GM06990 (cell line): Measurements from ENCODE around the gene RAB9A.

Experiments
- DNase-seq: peaks from one replicate; pipeline ENCODE4 v3.0.0-alpha.2; 2011; ENCODE audit not compliant: insufficient read length; ENCODE audit errors: extremely low read depth
- H3K27me3 ChIP-seq: replicated peaks from 2 replicates; pipeline ENCODE4 v1.6.0; 2011; ENCODE audit warnings: low read length; ENCODE audit not compliant: control insufficient read depth, insufficient read depth
- H3K36me3 ChIP-seq: 2 replicates; pipeline ENCODE4 v1.5.1; 2011; ENCODE audit warnings: low read length; ENCODE audit not compliant: control insufficient read depth, insufficient read depth
- H3K4me3 ChIP-seq: replicated peaks from 2 replicates; pipeline ENCODE4 v1.5.1; 2011; ENCODE audit warnings: low read depth, mild to moderate bottlenecking, control low read depth, low read length
- TF ChIP-seq, protein P1 (sequence below): IDR thresholded peaks from 2 replicates; pipeline ENCODE4 v1.5.1; 2011; ENCODE audit warnings: low read length, control low read depth, mild to moderate bottlenecking, inconsistent platforms; ENCODE audit not compliant: insufficient read depth, poor library complexity, severe bottlenecking

The RAB9A gene

DNA sequence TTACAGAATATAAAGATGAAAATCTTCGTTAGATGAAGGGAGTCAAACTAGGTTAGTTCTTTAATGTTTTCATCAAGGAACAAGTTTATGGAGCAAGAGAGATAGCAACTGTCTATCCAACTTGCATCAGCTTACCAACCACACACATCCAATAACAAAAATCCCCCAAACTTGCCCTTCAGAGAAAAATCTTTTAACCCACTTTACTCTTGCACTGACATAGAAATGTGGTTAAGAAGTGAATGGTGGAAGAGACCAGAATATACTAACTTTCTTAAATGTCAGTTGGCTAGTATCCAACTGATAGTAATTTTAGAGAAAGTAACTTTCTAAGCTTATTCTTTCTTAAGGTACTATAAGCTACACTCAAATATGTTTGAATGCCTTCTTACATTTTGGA is 1.7 kb upstream of the RAB9A start:
- H3K27me3 ChIP-seq: no peaks in the 10 kb centered on the region
- H3K36me3 ChIP-seq: no peaks in the 10 kb centered on the region
- TF ChIP-seq, protein P1, sequence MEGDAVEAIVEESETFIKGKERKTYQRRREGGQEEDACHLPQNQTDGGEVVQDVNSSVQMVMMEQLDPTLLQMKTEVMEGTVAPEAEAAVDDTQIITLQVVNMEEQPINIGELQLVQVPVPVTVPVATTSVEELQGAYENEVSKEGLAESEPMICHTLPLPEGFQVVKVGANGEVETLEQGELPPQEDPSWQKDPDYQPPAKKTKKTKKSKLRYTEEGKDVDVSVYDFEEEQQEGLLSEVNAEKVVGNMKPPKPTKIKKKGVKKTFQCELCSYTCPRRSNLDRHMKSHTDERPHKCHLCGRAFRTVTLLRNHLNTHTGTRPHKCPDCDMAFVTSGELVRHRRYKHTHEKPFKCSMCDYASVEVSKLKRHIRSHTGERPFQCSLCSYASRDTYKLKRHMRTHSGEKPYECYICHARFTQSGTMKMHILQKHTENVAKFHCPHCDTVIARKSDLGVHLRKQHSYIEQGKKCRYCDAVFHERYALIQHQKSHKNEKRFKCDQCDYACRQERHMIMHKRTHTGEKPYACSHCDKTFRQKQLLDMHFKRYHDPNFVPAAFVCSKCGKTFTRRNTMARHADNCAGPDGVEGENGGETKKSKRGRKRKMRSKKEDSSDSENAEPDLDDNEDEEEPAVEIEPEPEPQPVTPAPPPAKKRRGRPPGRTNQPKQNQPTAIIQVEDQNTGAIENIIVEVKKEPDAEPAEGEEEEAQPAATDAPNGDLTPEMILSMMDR: no peak
- no peak for DNase-seq
- H3K4me3 ChIP-seq: no peak overlapping the region

DNA sequence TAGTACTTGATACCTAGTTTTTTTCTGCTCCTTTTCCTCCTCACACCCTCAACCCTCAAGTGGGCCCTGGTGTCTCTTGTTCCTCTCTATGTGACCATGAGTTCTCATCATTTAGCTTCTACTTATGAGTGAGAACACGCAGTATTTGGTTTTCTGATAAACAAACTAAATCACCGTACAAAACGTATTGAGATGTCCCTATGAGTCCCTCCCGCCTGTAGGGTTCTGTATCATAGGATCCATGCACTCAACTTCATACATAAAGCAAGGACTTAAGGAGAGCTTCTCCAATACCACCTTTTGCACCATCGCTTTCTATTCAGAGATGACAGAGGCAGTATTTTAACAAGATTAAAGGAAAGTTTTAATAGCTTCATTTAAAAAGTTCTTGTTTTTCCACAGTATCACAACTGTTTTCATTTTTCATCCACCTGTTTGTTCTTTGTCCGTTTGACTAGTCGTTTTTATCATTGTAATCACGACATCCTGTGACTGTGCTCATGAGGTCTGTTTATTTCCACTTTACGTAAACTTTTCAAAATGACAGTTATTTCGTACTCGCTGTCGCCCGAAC is 457 bp upstream of the RAB9A start:
- no peak for DNase-seq
- TF ChIP-seq, protein P1: no peak
- no peaks in the 10 kb centered on the region for H3K36me3 ChIP-seq
- H3K27me3 ChIP-seq: no peaks in the 10 kb centered on the region
- H3K4me3 ChIP-seq: peak overlapping the region; percentile 72

DNA sequence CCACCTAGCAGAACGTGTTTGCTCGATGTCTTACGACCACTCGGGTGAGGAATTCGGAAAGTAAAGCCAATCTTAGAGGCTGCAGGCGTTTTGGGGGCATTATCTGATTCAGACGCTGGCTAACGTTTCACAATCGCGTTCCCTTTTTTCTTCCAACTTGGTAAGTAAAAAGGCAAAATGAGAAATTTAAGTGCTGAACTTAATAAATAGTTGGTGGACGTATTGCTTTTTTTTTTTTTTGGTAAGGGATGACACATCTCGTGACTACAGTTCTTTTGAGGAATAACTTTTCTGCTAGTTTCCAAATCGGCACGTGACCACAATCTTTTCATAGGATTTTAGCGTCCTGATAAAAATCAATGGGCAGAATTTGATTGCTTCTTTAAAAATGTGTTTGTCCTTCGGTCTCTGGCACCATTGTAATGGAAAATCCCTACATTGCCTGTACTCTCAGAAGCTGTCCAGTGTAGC is 848 bp downstream of the RAB9A start:
- DNase-seq: no peak

DNA sequence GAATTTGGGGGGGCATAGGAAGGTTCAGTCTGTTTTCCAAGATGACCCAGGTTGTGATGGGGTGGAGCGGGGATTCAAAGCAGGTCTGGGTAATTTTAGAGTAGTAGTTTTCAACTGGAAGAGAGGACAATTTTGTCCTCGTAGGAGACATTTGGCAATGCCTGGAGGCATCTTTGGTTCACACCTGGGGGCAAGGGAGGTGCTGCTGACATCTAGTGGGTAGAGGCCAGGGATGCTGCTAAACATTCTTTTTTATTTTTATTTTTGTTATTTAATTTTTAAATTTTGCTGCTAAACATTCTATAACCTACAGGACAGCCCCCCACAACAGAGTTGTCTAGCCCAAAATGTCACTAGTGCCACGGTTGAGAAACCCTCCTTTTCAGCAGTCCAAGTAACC is 1.9 kb downstream of the RAB9A start:
- H3K36me3 ChIP-seq: peaks cover 1% of the 10 kb centered on the region; the same call in 1 of the 2 replicates
- TF ChIP-seq, protein P1: peak; percentile 52
- H3K27me3 ChIP-seq: no peaks in the 10 kb centered on the region
- no peak for DNase-seq
- peak overlapping the region; percentile 72 for H3K4me3 ChIP-seq

More for the DNA sequence above, 848 bp downstream of the RAB9A start:
- no peaks in the 10 kb centered on the region for H3K27me3 ChIP-seq
- peaks cover 1% of the 10 kb centered on the region; the same call in 1 of the 2 replicates for H3K36me3 ChIP-seq
- TF ChIP-seq, protein P1: no peak
- H3K4me3 ChIP-seq: peak overlapping the region; percentile 72

DNA sequence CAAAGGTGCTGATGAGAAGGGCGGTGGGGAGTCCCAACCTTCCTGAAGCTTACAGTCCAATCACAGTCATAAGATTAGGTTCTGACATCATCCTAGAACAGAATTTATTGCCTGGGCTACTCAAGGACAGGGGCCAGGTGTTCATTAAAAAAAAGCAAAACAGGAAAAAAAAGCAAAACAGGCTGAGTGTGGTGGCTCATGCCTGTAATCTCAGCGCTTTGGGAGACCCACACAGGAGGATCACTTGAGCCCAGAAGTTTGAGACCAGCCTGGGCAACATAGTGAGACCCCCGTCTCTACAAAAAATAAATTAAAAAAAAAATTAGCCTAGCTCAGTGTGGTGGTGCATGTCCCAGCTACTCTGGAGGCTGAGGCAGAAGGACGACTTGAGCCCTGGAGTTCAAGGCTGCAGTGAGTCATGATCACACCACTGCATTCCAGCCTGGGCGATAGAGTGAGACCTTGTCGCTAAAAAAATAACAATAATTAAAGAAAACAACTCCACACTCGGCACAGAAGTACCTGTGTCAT is 3.0 kb downstream of the RAB9A start:
- Histone ChIP-seq H3K27me3 (no peaks in the 10 kb centered on the region), H3K36me3 (peaks cover 1% of the 10 kb centered on the region; the same call in 1 of the 2 replicates), H3K4me3 (peak overlapping the region; percentile 72)
- TF ChIP-seq, protein P1: no peak
- no peak for DNase-seq

DNA sequence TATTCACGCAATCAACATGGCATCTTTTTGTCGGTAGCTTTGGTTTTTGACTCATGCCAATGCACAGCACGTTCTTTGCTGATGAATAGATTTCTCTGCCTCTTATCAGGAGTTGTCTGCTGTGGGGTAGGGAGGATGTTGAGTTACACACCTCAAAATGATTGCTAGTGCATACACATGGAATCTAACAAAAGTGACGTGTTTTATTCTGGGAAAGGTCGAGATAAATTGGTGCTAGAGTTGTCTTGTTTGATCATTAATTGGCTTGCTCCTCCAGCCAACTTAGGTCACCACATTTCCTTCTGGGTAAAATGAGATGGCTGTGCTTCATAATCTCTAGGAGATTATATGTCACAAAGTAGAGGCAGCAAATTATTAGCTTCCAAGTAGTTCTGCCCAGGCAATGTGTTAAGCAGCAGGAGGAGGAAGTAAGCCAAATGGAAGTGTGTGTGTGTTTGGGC is 3.9 kb downstream of the RAB9A start:
- peak overlapping the region; percentile 72 for H3K4me3 ChIP-seq
- H3K27me3 ChIP-seq: no peaks in the 10 kb centered on the region
- H3K36me3 ChIP-seq: peaks cover 1% of the 10 kb centered on the region; the same call in 1 of the 2 replicates
- no peak for DNase-seq
- TF ChIP-seq, protein P1: no peak
